Skeletal muscle tissue (tissue), 4 donors: ENCODE results near the gene CAPN10. TPM values are rescaled to one million over a fixed set of nuclear protein-coding genes. Genes with fewer than 3 reads are reported as not detected.

Experiments
- H3K27ac ChIP-seq: one replicate; pipeline ENCODE4 v1.7.0; 2013; ENCODE audit warnings: mild to moderate bottlenecking, low read depth, low read length, inconsistent platforms
- H3K27me3 ChIP-seq, 3 donors: one replicate each; pipeline ENCODE4 v1.7.0; 2013; ENCODE audit warnings: low read length in 3 of 3; ENCODE audit not compliant: control insufficient read depth in 3 of 3, insufficient read depth in 3 of 3
- H3K36me3 ChIP-seq, 3 donors: one replicate each; pipeline ENCODE4 v1.7.0; 2013; ENCODE audit warnings: low read length in 3 of 3; ENCODE audit not compliant: control insufficient read depth in 3 of 3, insufficient read depth in 3 of 3
- H3K4me1 ChIP-seq, 3 donors: one replicate each; pipeline ENCODE4 v1.7.0; 2013; ENCODE audit warnings: low read length in 3 of 3, mild to moderate bottlenecking in 3 of 3; ENCODE audit not compliant: control insufficient read depth in 3 of 3, insufficient read depth in 3 of 3
- H3K4me3 ChIP-seq, 3 donors: one replicate each; pipeline ENCODE4 v1.7.0; 2013; ENCODE audit warnings: low read length in 3 of 3
- H3K9ac ChIP-seq, 3 donors: one replicate each; pipeline ENCODE4 v1.7.0; 2013; ENCODE audit warnings: low read length in 3 of 3, mild to moderate bottlenecking in 3 of 3, moderate library complexity in 2 of 3, low read depth in 1 of 3
- H3K9me3 ChIP-seq, 3 donors: one replicate each; pipeline ENCODE4 v1.7.0; 2013; ENCODE audit warnings: low read length in 3 of 3; ENCODE audit not compliant: control insufficient read depth in 3 of 3
- total RNA-seq: library from RNA; depleted of rRNA; stranded (reverse); fragments of >200 nt; gene quantifications from one replicate; pipeline ENCODE4 v1.2.3, GENCODE V29; 2014
- donor health status: Osteomylitis.

CAPN10 gene
- total RNA-seq, 1 donor from 2014 or later, result 12.0 TPM

DNA sequence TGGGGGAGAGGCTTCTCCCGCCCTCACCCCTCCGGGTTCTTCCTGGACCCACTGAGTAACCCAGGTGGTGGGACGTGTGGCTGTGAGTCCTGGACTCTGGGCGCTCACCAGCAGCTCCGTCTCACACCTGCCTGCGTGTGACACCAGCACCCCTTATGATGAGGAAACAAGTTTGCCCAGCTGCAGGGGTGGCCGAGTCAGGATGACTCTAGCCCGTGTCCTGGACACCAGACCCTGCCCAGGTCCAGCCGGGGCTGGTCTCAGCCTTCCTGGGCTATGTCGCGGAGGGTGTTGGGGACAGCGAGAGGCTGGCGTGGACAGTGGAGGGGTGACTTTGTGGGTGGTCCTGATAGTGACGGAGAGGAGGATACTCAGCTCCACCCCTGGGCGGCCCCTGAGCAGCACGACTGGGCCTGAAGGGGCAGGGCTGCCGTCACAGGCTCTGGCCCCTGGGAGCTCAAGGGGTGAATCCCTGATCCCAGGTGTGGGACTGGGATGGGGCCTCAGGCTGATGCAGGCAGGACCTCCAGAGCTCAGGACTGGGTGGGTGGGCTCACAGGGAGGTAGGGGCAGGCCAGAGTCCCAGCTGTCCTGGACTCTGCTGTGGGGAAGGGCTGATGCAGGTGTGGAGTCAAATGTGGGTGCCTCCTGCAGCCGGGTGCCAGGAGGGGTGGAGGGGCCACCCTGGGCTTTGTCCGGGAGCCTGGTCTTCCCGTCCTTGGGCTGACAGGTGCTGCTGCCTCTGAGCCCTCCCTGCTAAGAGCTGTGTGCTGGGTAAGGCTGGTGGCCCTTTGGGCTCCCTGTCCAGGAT lies 42.5 kb downstream of the CAPN10 start:
- H3K9ac ChIP-seq, result no peak overlapping the region
- H3K27me3 ChIP-seq, result peaks cover 0 to 8% (median 0%) of the 10 kb centered on the region in 3 donors
- H3K9me3 ChIP-seq, result no peaks in the 10 kb centered on the region
- H3K36me3 ChIP-seq, result peaks cover 0 to 2% (median 0%) of the 10 kb centered on the region in 3 donors
- no peak overlapping the region for H3K27ac ChIP-seq
- no peaks in the 10 kb centered on the region for H3K4me1 ChIP-seq
- no peak overlapping the region for H3K4me3 ChIP-seq

GRCh38 chr2:240629619-240629967 lies 43.1 kb downstream of the CAPN10 start:
- no peak overlapping the region for H3K9ac ChIP-seq
- H3K27me3 ChIP-seq, result peaks cover 0 to 8% (median 0%) of the 10 kb centered on the region in 3 donors
- H3K36me3 ChIP-seq, result peaks cover 0 to 2% (median 0%) of the 10 kb centered on the region in 3 donors
- no peaks in the 10 kb centered on the region for H3K4me1 ChIP-seq
- H3K27ac ChIP-seq, result no peak overlapping the region
- no peaks in the 10 kb centered on the region for H3K9me3 ChIP-seq
- H3K4me3 ChIP-seq, result no peak overlapping the region

DNA sequence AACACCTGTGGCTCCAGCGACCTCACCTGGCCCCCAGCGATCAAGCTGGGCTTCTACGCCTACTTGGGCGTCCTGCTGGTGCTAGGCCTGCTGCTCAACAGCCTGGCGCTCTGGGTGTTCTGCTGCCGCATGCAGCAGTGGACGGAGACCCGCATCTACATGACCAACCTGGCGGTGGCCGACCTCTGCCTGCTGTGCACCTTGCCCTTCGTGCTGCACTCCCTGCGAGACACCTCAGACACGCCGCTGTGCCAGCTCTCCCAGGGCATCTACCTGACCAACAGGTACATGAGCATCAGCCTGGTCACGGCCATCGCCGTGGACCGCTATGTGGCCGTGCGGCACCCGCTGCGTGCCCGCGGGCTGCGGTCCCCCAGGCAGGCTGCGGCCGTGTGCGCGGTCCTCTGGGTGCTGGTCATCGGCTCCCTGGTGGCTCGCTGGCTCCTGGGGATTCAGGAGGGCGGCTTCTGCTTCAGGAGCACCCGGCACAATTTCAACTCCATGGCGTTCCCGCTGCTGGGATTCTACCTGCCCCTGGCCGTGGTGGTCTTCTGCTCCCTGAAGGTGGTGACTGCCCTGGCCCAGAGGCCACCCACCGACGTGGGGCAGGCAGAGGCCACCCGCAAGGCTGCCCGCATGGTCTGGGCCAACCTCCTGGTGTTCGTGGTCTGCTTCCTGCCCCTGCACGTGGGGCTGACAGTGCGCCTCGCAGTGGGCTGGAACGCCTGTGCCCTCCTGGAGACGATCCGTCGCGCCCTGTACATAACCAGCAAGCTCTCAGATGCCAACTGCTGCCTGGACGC lies 43.6 kb downstream of the CAPN10 start:
- Histone ChIP-seq H3K4me3 (no peak overlapping the region), H3K27me3 (peaks cover 0 to 11% (median 0%) of the 10 kb centered on the region in 3 donors), H3K9me3 (no peaks in the 10 kb centered on the region), H3K36me3 (peaks cover 0 to 2% (median 0%) of the 10 kb centered on the region in 3 donors), H3K9ac (no peak overlapping the region), H3K4me1 (no peaks in the 10 kb centered on the region), H3K27ac (no peak overlapping the region)

GRCh38 chr2:240630771-240631547 lies 44.4 kb downstream of the CAPN10 start:
- H3K36me3 ChIP-seq, result peaks cover 0 to 2% (median 0%) of the 10 kb centered on the region in 3 donors
- H3K9ac ChIP-seq, result no peak overlapping the region
- H3K4me3 ChIP-seq, result no peak overlapping the region
- peaks cover 0 to 13% (median 5%) of the 10 kb centered on the region in 3 donors for H3K27me3 ChIP-seq
- H3K27ac ChIP-seq, result no peak overlapping the region
- no peaks in the 10 kb centered on the region for H3K4me1 ChIP-seq
- H3K9me3 ChIP-seq, result no peaks in the 10 kb centered on the region

GRCh38 chr2:240631548-240632305 lies 45.2 kb downstream of the CAPN10 start:
- H3K27ac ChIP-seq, result no peak overlapping the region
- peaks cover 0 to 13% (median 11%) of the 10 kb centered on the region in 3 donors for H3K27me3 ChIP-seq
- no peak overlapping the region for H3K9ac ChIP-seq
- peaks cover 0 to 2% (median 0%) of the 10 kb centered on the region in 3 donors for H3K36me3 ChIP-seq
- no peak overlapping the region for H3K4me3 ChIP-seq
- no peaks in the 10 kb centered on the region for H3K4me1 ChIP-seq
- no peaks in the 10 kb centered on the region for H3K9me3 ChIP-seq

GRCh38 chr2:240632306-240632721 lies 45.8 kb downstream of the CAPN10 start:
- H3K9ac ChIP-seq, result no peak overlapping the region
- H3K27me3 ChIP-seq, result peaks cover 0 to 14% (median 13%) of the 10 kb centered on the region in 3 donors
- H3K36me3 ChIP-seq, result peaks cover 0 to 2% (median 0%) of the 10 kb centered on the region in 3 donors
- H3K27ac ChIP-seq, result no peak overlapping the region
- no peaks in the 10 kb centered on the region for H3K9me3 ChIP-seq
- H3K4me3 ChIP-seq, result no peak overlapping the region
- peaks cover 0 to under 1% (median 0%) of the 10 kb centered on the region in 3 donors for H3K4me1 ChIP-seq

- no peaks in the 10 kb centered on the region for H3K36me3 ChIP-seq
- peaks cover 0 to 14% (median 11%) of the 10 kb centered on the region in 3 donors for H3K27me3 ChIP-seq
- H3K4me3 ChIP-seq, result no peak overlapping the region
- H3K27ac ChIP-seq, result no peak overlapping the region
- peaks cover 12 to 15% (median 13%) of the 10 kb centered on the region in 3 donors for H3K4me1 ChIP-seq
- H3K9ac ChIP-seq, result no peak overlapping the region
- no peaks in the 10 kb centered on the region for H3K9me3 ChIP-seq
These were observed 48.8 kb downstream of the CAPN10 start for GRCh38 chr2:240635121-240635997.

- Histone ChIP-seq H3K9me3 (no peaks in the 10 kb centered on the region), H3K4me1 (peaks cover 12 to 15% (median 13%) of the 10 kb centered on the region in 3 donors), H3K27ac (no peak overlapping the region), H3K4me3 (no peak overlapping the region), H3K27me3 (peaks cover 0 to 16% (median 11%) of the 10 kb centered on the region in 3 donors), H3K9ac (no peak overlapping the region), H3K36me3 (no peaks in the 10 kb centered on the region)
These were observed 49.5 kb downstream of the CAPN10 start for GRCh38 chr2:240635998-240636547.
